SK-N-MC (cell line): ENCODE measurements around the gene ASPHD1.

Experiments used
- EZH2 ChIP-seq: fragments of 200-600 bp; sonication (generic); IDR thresholded peaks from one replicate; pipeline ENCODE4 v1.6.1; 2017; ENCODE audit warnings: antibody characterized with exemption
- FOXP2 ChIP-seq: optimal IDR thresholded peaks from 2 replicates; pipeline ENCODE3; 2011; ENCODE audit warnings: mild to moderate bottlenecking, moderate library complexity; ENCODE audit not compliant: insufficient read depth; ENCODE audit errors: extremely low read length, control extremely low read depth
- POLR2AphosphoS5 ChIP-seq: IDR thresholded peaks from 2 replicates; pipeline ENCODE4 v1.6.1; 2012; ENCODE audit warnings: mild to moderate bottlenecking, low read depth, low read length, borderline replicate concordance

- no peak for TF ChIP-seq EZH2
- TF ChIP-seq POLR2AphosphoS5, result peak; percentile 98
- no peak for TF ChIP-seq FOXP2
Measured at GRCh38 chr16:29925781-29926710, 25.8 kb downstream of the ASPHD1 start, which contains the start of gene KCTD13.
